ENCODE data around the gene SCAPER.
"Not testable (repeated sequence)": the region's sequence is repeated elsewhere in the genome, so short reads cannot be mapped to it uniquely, and the experiment has no call there.

SCAPER gene

DNA sequence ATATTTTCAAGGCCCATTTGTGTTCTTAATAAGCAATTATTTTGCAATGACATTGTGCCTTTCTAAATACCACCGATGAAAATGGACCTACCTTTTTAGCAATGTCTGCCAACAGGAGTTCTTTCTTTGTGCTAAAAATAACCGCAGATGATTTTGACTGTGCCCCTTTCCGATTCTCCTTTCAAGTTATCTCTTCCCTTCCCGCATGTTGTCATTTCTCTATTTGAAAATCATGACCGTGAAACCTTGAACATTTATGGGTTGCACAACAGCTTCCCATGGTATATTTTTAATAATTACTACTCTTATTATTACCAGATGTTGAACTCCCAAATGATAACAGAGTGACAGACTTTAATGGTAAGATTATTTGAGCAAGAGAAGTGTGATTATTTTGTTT, 583.5 kb downstream of the SCAPER start:
- no peak for DNase-seq (ENCODE audit: low spot score)

DNA sequence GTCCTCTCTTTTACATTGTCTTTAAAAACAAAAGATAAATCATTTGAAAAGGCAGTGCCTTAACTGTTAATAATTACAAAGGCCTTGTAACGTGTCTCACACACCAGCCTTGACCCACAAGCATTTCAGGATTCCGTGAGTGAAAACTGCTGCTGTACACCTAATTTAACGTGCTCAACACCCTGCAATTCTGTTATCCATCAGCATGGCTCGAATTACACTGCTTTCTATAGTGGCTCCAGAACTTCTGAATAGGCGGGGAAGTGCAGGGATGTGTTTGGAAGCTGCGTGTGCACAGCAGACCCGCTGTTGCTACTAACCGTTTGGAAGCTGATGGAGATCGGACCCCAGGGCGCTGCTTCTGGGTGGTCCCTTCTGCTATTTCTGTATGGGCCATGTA, 584.0 kb downstream of the SCAPER start:
- DNase-seq (ENCODE audit: low spot score): no peak

- no peak for DNase-seq (ENCODE audit: low spot score)
Observed at GRCh38 chr15:76320012-76320411, 585.1 kb downstream of the SCAPER start.

DNA sequence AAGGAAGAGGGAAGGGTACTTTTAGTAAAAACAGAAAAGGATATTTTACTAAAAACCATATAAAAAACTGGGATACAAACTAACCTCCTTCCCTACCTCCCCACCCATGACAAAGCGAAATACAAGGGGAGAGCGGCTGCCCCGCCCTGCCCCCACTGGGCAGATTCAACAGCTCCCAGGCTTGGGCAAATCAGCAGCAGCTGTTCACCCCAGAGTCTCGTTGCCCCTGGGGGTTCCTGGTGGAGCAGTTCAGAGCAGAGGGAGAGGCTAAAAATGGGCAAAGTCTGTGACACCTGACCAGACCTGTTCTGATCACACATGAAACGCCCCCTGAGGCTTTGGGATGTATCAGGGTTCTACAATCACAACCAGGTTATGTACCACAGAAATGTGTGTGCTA, 591.4 kb downstream of the SCAPER start:
- DNase-seq (ENCODE audit: low spot score): no peak

DNA sequence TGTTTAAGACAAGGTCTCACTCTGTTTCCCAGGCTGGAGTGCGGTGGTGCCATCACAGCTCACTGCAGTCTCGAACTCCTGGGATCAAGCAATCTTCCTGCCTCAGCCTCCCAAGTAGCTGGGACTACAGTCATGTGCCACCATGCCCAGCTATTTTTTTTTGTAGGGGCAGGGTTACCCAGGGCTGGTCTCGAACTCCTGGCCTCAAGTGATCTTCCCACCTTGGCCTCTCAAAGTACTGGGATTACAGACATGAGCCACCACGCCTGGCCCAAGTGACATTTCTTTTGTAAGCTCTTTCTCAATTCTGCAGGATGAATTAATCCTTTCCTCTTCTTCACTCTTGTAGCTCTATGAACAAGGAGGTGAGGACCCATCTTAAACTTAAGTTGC, 592.0 kb downstream of the SCAPER start:
- DNase-seq (ENCODE audit: low spot score): not testable (repeated sequence)

- DNase-seq (ENCODE audit: low spot score): peak; percentile 60
Observed at GRCh38 chr15:76312540-76313174, 592.5 kb downstream of the SCAPER start.

- DNase-seq (ENCODE audit: low spot score): peak; percentile 96
Observed at GRCh38 chr15:76311100-76311953, 593.8 kb downstream of the SCAPER start, which contains the start of gene ETFA. Gene ETFA, minus strand, starts transcription at chr15:76311469. Its CDS starts 81 bp downstream, at chr15:76311388.

DNA sequence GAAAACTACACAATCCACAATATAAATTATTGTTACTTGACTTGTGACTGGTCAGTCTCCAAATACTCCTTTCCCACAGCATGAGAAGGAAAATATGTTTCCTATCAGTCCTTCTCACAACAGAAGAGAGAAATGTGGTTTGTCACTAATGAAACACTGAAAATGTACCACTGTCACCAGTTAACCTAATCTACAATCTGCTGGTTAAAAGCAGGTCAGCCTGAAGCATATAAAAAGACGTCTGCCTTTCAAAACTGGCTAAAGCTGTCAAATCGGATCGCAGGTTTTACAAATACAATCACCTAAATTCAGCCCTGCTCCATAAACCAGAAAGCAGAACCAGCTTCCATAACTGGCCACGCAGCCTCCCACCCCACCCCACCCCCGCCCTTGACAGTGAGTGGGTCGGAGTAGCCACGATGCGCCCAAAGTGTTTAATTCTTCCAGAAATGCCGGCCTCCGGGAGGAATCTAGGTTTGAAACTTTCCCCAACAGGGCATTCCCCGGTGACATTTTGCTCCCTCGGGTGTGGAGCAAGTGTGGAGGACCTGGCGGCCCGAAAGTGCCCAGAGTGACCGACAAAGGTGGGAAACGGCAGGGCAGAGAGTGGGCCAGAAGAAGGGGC, 594.6 kb downstream of the SCAPER start:
- peak; percentile 27 for DNase-seq (ENCODE audit: low spot score)

DNA sequence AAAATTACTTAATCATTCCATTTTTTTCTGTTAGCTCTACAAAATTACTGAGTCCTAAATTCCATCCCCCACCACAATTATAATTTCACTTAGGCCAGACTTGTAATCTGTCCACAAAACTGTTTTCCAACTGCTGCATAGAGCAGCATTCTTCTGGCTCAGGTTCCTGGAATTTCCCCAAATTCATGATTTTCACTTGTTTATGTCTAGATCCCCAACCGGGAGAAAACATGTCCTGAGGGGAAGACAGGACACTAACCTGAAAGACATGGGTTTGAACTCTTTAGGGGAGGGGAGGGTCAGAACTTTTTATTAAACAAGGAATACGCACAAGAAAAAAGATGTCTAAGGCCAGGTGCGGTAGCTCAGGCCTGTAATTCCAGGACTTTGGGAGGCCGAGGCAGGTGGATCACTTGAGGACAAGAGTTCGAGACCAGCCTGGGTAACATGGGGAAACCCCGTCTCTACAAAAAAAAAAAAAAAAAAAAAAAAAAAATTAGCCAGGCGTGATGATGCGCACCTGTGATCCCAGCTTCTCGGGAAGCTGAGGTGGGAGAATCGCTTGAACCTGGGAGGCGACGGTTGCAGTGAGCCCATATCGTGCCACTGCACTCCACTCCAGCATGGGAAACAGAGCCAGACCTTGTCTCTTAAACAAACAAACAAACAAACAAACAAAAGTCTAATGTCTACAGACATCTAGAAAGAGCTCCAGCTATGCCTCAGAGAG, 595.4 kb downstream of the SCAPER start:
- DNase-seq (ENCODE audit: low spot score): no peak

DNA sequence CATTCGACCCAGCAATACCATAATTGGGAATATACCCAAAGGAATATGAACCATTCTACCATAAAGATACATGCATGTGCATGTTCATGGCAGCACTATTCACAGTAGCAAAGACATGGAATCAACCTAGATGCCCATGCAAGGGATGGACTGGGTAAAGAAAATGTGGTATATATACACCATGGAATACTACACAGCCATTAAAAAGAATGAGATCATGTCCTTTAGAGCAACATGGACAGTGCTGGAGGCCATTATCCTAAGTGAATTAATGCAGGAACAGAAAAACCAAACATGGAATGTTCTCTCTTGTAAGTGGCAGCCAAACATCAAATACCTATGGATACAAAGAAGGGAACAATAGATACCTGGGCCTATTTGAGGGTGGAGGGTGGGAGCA, 601.2 kb downstream of the SCAPER start:
- DNase-seq (ENCODE audit: low spot score): no peak

GRCh38 chr15:76299786-76300185, 605.4 kb downstream of the SCAPER start:
- no peak for DNase-seq (ENCODE audit: low spot score)

GRCh38 chr15:76298986-76299385, 606.2 kb downstream of the SCAPER start:
- peak; percentile 49 for DNase-seq (ENCODE audit: low spot score)

DNA sequence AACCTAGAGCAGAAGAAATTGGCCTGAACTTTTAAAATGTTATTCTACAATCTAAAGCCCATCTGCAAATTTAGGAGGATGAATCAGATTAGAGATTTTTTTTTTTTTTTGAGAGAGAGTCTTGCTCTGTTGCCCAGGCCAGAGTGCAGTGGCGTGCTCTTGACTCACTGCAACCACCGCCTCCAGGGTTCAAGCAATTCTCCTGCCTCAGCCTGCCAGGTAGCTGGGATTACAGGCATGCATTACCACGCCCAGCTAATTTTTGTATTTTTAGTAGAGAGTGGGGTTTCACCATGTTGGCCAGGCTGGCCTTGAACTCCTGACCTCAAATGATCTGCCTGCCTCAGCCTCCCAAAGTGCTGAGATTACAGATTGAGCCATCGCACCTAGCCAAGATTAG, 607.2 kb downstream of the SCAPER start:
- not testable (repeated sequence) for DNase-seq (ENCODE audit: low spot score)

Data from kidney tubule cell (primary cell).